ENCODE results near the gene HES6.

- TF ChIP-seq EZH2 (IDR thresholded peaks at IDR 0.05; ENCODE audit: borderline replicate concordance, low read length) (no peak), CTCF (IDR thresholded peaks at IDR 0.05; ENCODE audit: low read length) (no peak)
These were observed 13.2 kb upstream of the HES6 start for GRCh38 chr2:238252766-238253630.

Data from OCI-LY1 (cell line).